OCI-LY1 (cell line): ENCODE measurements around the gene FIGLA.

ENCODE experiments used
- H2AFZ ChIP-seq: fragments of 200-600 bp; sonication (generic), shearing (Covaris generic); 2 replicates; pipeline ENCODE4 v1.6.0; 2014; ENCODE audit warnings: antibody characterized with exemption, mild to moderate bottlenecking, low read length
- H3F3A ChIP-seq: fragments of 200-600 bp; sonication (generic), shearing (Covaris generic); 2 replicates; pipeline ENCODE4 v1.6.0; 2014; ENCODE audit warnings: mild to moderate bottlenecking, antibody characterized with exemption, low read length, moderate library complexity; ENCODE audit not compliant: insufficient read depth
- H3K27ac ChIP-seq: fragments of 200-600 bp; sonication (generic); 2 replicates; pipeline ENCODE4 v1.5.1; 2014; ENCODE audit warnings: low read length, mixed run types, mild to moderate bottlenecking, low read depth; ENCODE audit not compliant: poor library complexity, severe bottlenecking
- H3K27me3 ChIP-seq: fragments of 200-600 bp; sonication (generic); 2 replicates; pipeline ENCODE4 v1.6.0; 2014; ENCODE audit warnings: antibody characterized with exemption, mild to moderate bottlenecking, low read length, moderate library complexity; ENCODE audit not compliant: insufficient read depth
- H3K36me3 ChIP-seq: fragments of 200-600 bp; sonication (generic); 2 replicates; pipeline ENCODE4 v1.6.1; 2014; ENCODE audit warnings: mild to moderate bottlenecking, antibody characterized with exemption, low read length, moderate library complexity, mixed read lengths; ENCODE audit not compliant: insufficient read depth
- H3K4me1 ChIP-seq: fragments of 200-600 bp; sonication (generic); 2 replicates; pipeline ENCODE4 v1.5.1; 2014; ENCODE audit warnings: mild to moderate bottlenecking, low read length, moderate library complexity; ENCODE audit not compliant: insufficient read depth, severe bottlenecking
- H3K4me2 ChIP-seq: fragments of 200-600 bp; sonication (generic), shearing (Covaris generic); 2 replicates; pipeline ENCODE4 v1.6.1; 2014; ENCODE audit warnings: low read length
- H3K4me3 ChIP-seq: fragments of 200-600 bp; sonication (generic); 2 replicates; pipeline ENCODE4 v1.5.1; 2014; ENCODE audit warnings: low read length, low read depth, mild to moderate bottlenecking, mixed read lengths; ENCODE audit not compliant: poor library complexity, severe bottlenecking
- H3K79me2 ChIP-seq: fragments of 200-600 bp; shearing (Covaris generic); 2 replicates; pipeline ENCODE4 v1.6.1; 2016; ENCODE audit warnings: mixed run types, low read length, mixed read lengths; ENCODE audit not compliant: insufficient read depth
- H3K9ac ChIP-seq: fragments of 200-600 bp; sonication (generic), shearing (Covaris generic); 2 replicates; pipeline ENCODE4 v1.6.1; 2014; ENCODE audit warnings: mild to moderate bottlenecking, low read length, mixed read lengths
- H3K9me2 ChIP-seq: fragments of 200-600 bp; sonication (generic), shearing (Covaris generic); 2 replicates; pipeline ENCODE4 v1.6.1; 2014; ENCODE audit warnings: low read depth, mild to moderate bottlenecking, low read length, mixed read lengths
- H3K9me3 ChIP-seq: fragments of 200-600 bp; shearing (Covaris generic); 2 replicates; pipeline ENCODE4 v1.6.1; 2014; ENCODE audit warnings: low read length, mixed read lengths
- H4K20me1 ChIP-seq: fragments of 200-600 bp; sonication (generic), shearing (Covaris generic); 2 replicates; pipeline ENCODE4 v1.6.0; 2016; ENCODE audit warnings: mild to moderate bottlenecking, low read length; ENCODE audit not compliant: insufficient read depth
- EZH2 ChIP-seq: fragments of 200-600 bp; sonication (generic), shearing (Covaris generic); IDR thresholded peaks from 2 replicates; pipeline ENCODE4 v1.8.0; 2017; ENCODE audit warnings: borderline replicate concordance, mixed run types, mild to moderate bottlenecking, antibody characterized with exemption, low read length, moderate library complexity, mixed read lengths
- TF ChIP-seq, protein P1 (sequence below): fragments of 200-600 bp; sonication (generic), shearing (Covaris generic); IDR thresholded peaks from 2 replicates; pipeline ENCODE4 v1.5.1; 2017; ENCODE audit warnings: mild to moderate bottlenecking, antibody characterized with exemption, low read length, moderate library complexity, mixed read lengths

Gene FIGLA

DNA sequence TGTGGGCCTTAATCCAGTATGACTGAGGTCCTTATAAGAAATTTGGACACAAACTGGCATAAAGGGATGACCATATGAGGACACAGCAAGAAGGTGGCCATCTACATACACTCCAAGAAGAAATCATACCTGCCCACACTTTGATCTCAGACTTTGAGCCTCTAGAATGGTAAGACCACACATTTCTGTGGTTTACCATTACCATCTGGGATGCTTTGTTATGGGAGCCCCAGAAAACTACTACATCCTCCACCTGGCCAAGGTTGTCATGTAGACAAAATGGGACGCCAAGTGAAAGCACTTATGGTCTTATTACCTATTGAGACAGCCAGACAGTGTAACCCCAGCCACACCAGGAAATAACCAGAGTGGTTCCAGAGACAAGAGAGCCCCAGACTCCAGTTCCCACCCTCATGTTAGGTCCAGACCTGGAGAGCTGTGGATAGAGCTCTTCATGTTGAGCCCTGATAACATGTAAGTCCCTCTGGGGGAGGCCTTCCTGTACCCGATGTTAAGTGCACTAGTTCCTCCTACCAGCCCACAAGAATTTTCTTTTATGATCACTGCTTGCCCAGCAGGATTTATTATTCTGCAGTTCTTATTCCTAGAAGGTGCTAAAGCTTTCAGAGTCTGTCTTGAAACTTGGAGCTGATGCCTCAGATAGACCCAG is 17.8 kb downstream of the FIGLA start:
- Histone ChIP-seq H3F3A (no peaks in the 10 kb centered on the region), H3K9me2 (no peaks in the 10 kb centered on the region), H3K36me3 (no peaks in the 10 kb centered on the region), H2AFZ (no peak overlapping the region), H3K4me3 (no peak overlapping the region), H3K79me2 (no peaks in the 10 kb centered on the region), H3K4me2 (no peak overlapping the region), H3K9ac (no peak overlapping the region), H4K20me1 (no peaks in the 10 kb centered on the region), H3K4me1 (no peaks in the 10 kb centered on the region), H3K27ac (no peak overlapping the region), H3K9me3 (no peaks in the 10 kb centered on the region), H3K27me3 (no peaks in the 10 kb centered on the region)
- no peak for TF ChIP-seq EZH2
- TF ChIP-seq, protein P1, sequence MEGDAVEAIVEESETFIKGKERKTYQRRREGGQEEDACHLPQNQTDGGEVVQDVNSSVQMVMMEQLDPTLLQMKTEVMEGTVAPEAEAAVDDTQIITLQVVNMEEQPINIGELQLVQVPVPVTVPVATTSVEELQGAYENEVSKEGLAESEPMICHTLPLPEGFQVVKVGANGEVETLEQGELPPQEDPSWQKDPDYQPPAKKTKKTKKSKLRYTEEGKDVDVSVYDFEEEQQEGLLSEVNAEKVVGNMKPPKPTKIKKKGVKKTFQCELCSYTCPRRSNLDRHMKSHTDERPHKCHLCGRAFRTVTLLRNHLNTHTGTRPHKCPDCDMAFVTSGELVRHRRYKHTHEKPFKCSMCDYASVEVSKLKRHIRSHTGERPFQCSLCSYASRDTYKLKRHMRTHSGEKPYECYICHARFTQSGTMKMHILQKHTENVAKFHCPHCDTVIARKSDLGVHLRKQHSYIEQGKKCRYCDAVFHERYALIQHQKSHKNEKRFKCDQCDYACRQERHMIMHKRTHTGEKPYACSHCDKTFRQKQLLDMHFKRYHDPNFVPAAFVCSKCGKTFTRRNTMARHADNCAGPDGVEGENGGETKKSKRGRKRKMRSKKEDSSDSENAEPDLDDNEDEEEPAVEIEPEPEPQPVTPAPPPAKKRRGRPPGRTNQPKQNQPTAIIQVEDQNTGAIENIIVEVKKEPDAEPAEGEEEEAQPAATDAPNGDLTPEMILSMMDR, result no peak

DNA sequence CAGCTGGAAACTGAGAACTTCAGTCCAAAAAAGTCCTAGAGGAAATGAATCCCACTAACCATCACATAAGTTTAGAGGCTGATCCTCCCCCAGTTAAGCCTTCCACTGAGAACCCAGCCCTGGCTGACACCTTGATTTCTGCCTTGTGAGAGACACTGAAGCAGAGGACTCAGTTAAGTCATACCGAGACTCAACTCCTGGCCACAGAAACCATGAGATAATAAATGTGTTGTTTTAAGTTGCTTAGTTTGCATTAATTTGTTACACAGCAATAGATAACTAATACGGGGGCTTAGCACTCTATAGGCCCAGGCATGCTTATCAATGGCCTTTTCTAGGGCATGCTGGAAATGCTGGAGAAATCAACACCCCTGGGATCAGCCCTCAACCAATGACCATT is 19.0 kb downstream of the FIGLA start:
- no peaks in the 10 kb centered on the region for H3F3A ChIP-seq
- no peak overlapping the region for H3K9ac ChIP-seq
- H3K9me2 ChIP-seq, result no peaks in the 10 kb centered on the region
- no peak overlapping the region for H3K4me2 ChIP-seq
- H3K79me2 ChIP-seq, result no peaks in the 10 kb centered on the region
- H3K36me3 ChIP-seq, result no peaks in the 10 kb centered on the region
- no peaks in the 10 kb centered on the region for H4K20me1 ChIP-seq
- H3K27ac ChIP-seq, result no peak overlapping the region
- no peak overlapping the region for H2AFZ ChIP-seq
- no peaks in the 10 kb centered on the region for H3K4me1 ChIP-seq
- no peak overlapping the region for H3K4me3 ChIP-seq
- TF ChIP-seq, protein P1, result no peak
- no peak for TF ChIP-seq EZH2
- no peaks in the 10 kb centered on the region for H3K9me3 ChIP-seq
- H3K27me3 ChIP-seq, result no peaks in the 10 kb centered on the region; the same call in 1 of the 2 replicates

DNA sequence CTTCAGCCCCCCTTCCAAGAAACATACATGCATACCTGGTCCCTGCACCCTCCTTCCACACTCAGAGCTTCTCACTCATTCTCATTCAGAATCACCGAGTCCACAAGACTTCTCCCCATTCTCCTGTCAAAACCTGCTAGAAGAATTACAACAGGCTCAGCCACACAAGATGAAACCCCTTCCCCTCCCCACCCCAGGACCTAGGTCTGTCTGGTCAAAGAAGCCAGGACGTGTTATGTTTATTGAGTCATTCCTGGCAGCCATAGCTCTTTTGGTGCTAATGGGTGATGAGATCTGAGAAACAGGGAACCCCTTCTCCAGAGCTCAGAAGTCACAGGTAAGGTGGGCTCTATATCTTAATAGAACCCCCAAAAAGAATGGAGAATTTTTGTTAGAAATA is 21.0 kb downstream of the FIGLA start:
- H3K9me2 ChIP-seq, result no peaks in the 10 kb centered on the region
- no peaks in the 10 kb centered on the region for H3K9me3 ChIP-seq
- H3K4me3 ChIP-seq, result no peak overlapping the region
- H3K27ac ChIP-seq, result no peak overlapping the region
- H4K20me1 ChIP-seq, result no peaks in the 10 kb centered on the region
- no peak overlapping the region for H3K4me2 ChIP-seq
- H3K4me1 ChIP-seq, result no peaks in the 10 kb centered on the region
- H2AFZ ChIP-seq, result no peak overlapping the region
- no peaks in the 10 kb centered on the region for H3K79me2 ChIP-seq
- H3K9ac ChIP-seq, result no peak overlapping the region
- H3F3A ChIP-seq, result no peaks in the 10 kb centered on the region
- TF ChIP-seq, protein P1, result no peak
- TF ChIP-seq EZH2, result no peak
- no peaks in the 10 kb centered on the region for H3K36me3 ChIP-seq
- H3K27me3 ChIP-seq, result no peaks in the 10 kb centered on the region; the same call in 1 of the 2 replicates
